OCI-LY3 (cell line): ENCODE data around the gene RBM23.

ENCODE experiments used
- H2AFZ ChIP-seq: fragments of 200-600, 300-600 bp; shearing (Covaris generic); 2 replicates; pipeline ENCODE4 v1.6.0; 2014; ENCODE audit warnings: antibody characterized with exemption, low read depth, low read length
- H3K27ac ChIP-seq: fragments of 200-600, 300-600 bp; sonication (generic); 2 replicates; pipeline ENCODE4 v1.5.1; 2014; ENCODE audit warnings: mild to moderate bottlenecking, low read length, moderate library complexity, mixed read lengths
- H3K27me3 ChIP-seq: fragments of 200-600, 300-600 bp; sonication (generic); 2 replicates; pipeline ENCODE4 v1.6.1; 2014; ENCODE audit warnings: low read depth, low read length, mixed read lengths
- H3K36me3 ChIP-seq: fragments of 200-600, 300-600 bp; sonication (generic); replicated peaks from 2 replicates; pipeline ENCODE3; 2014; ENCODE audit warnings: low read depth, low read length, mixed read lengths
- H3K4me1 ChIP-seq: fragments of 300-600, 200-600 bp; sonication (generic); 2 replicates; pipeline ENCODE4 v1.6.1; 2014; ENCODE audit warnings: low read length, mixed read lengths
- H3K4me2 ChIP-seq: fragments of 200-600, 300-600 bp; sonication (generic); 2 replicates; pipeline ENCODE4 v1.6.1; 2014; ENCODE audit warnings: low read length, mixed read lengths
- H3K4me3 ChIP-seq: fragments of 300-600, 200-600 bp; sonication (generic); 2 replicates; pipeline ENCODE4 v1.5.1; 2014; ENCODE audit warnings: antibody characterized with exemption, mild to moderate bottlenecking, low read length, moderate library complexity
- H3K79me2 ChIP-seq: fragments of 300-600, 200-600 bp; shearing (Covaris generic); 2 replicates; pipeline ENCODE4 v1.6.1; 2014; ENCODE audit warnings: mild to moderate bottlenecking, low read length, mixed read lengths
- H3K9ac ChIP-seq: fragments of 300-600, 200-600 bp; shearing (Covaris generic); 2 replicates; pipeline ENCODE4 v1.6.0; 2014; ENCODE audit warnings: mild to moderate bottlenecking, low read length, moderate library complexity
- H3K9me3 ChIP-seq: fragments of 200-600, 300-600 bp; shearing (Covaris generic); 2 replicates; pipeline ENCODE4 v1.6.1; 2014; ENCODE audit warnings: low read length, mixed read lengths; ENCODE audit not compliant: insufficient read depth
- H4K20me1 ChIP-seq: fragments of 200-600, 300-600 bp; sonication (generic); 2 replicates; pipeline ENCODE4 v1.6.1; 2016; ENCODE audit warnings: low read length, mixed read lengths; ENCODE audit not compliant: insufficient read depth
- EZH2phosphoT487 ChIP-seq: fragments of 200-600 bp; shearing (Covaris generic); IDR thresholded peaks from 2 replicates; pipeline ENCODE4 v1.6.1; 2018; ENCODE audit warnings: antibody characterized with exemption, mixed run types, low read depth
- TF ChIP-seq, protein P1 (sequence below): fragments of 200-600, 300-600 bp; sonication (generic); IDR thresholded peaks from 2 replicates; pipeline ENCODE4 v1.5.1; 2014; ENCODE audit warnings: antibody characterized with exemption, low read length, low read depth

The RBM23 gene

DNA sequence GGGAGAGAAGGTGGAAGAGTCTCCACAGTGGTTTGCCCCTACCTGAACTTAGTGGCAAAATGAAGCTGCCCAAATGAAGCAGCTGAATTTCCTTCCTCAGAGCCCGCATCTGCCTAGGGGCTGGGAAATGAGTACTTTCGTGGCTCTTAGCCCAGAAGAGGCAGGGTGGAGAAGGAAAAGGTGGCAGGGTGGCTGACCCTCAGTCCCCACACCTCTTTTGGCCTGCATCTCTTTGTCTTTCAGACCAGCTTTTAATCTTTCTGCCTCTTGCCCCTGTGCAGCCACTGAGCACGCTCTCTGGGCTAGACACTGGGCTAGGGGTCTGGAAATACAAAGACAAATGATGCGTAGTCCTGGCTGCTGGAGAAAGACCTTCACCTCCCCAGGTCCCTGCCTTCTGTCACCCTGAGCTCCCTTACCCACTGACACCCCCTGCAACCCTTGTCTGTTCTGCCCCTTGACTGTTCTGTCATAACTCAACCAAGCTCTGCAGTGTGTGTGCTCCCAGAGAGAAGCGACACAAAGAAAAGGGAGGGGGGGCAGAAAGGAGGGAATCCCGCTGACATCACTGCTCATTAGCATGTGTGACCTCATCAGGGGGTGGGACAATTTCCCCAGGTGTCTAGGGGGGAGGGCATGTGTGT, 36.3 kb downstream of the RBM23 start:
- TF ChIP-seq, protein P1, sequence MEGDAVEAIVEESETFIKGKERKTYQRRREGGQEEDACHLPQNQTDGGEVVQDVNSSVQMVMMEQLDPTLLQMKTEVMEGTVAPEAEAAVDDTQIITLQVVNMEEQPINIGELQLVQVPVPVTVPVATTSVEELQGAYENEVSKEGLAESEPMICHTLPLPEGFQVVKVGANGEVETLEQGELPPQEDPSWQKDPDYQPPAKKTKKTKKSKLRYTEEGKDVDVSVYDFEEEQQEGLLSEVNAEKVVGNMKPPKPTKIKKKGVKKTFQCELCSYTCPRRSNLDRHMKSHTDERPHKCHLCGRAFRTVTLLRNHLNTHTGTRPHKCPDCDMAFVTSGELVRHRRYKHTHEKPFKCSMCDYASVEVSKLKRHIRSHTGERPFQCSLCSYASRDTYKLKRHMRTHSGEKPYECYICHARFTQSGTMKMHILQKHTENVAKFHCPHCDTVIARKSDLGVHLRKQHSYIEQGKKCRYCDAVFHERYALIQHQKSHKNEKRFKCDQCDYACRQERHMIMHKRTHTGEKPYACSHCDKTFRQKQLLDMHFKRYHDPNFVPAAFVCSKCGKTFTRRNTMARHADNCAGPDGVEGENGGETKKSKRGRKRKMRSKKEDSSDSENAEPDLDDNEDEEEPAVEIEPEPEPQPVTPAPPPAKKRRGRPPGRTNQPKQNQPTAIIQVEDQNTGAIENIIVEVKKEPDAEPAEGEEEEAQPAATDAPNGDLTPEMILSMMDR = no peak
- no peak for TF ChIP-seq EZH2phosphoT487
- no peaks in the 10 kb centered on the region for H3K79me2 ChIP-seq
- H3K27me3 ChIP-seq = 0 out of 2 replicates have a peak, but pooled peaks cover 7% of the 10 kb centered on the region
- no peaks in the 10 kb centered on the region for H4K20me1 ChIP-seq
- no peak overlapping the region for H2AFZ ChIP-seq
- H3K4me2 ChIP-seq = 0 out of 2 replicates have a peak overlapping the region, but pooled peaks have one; percentile 24
- peaks cover 13% of the 10 kb centered on the region for H3K4me1 ChIP-seq
- H3K9ac ChIP-seq = no peak overlapping the region
- peaks cover 10% of the 10 kb centered on the region for H3K36me3 ChIP-seq
- H3K4me3 ChIP-seq = no peak overlapping the region
- H3K9me3 ChIP-seq = no peaks in the 10 kb centered on the region
- no peak overlapping the region for H3K27ac ChIP-seq

DNA sequence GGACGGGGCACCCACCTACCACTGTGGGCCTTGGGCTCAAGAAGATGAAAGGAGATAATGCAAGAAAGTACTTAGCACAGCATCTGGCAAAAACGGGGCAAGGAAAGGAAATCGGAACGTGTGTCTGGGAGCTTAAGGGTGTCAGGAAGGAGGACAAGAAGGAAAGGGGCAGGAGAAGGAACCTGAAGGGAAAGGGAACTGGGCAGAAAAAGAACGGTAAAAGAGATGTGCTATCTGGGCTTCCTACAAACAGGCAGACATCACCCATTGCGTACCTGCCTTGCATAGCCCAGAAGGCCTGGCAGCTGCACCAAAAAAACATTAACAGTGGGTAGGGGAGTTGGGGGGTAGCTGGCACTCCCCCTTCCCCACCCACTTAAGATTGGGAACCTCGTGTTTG, 36.9 kb downstream of the RBM23 start:
- Histone ChIP-seq H3K4me2 (no peak overlapping the region), H3K9ac (no peak overlapping the region), H3K27me3 (0 out of 2 replicates have a peak, but pooled peaks cover 7% of the 10 kb centered on the region), H3K79me2 (no peaks in the 10 kb centered on the region), H3K36me3 (peaks cover 12% of the 10 kb centered on the region), H3K4me1 (peaks cover 7% of the 10 kb centered on the region; the same call in 1 of the 2 replicates), H4K20me1 (no peaks in the 10 kb centered on the region), H2AFZ (no peak overlapping the region), H3K27ac (no peak overlapping the region), H3K4me3 (no peak overlapping the region), H3K9me3 (no peaks in the 10 kb centered on the region)
- TF ChIP-seq EZH2phosphoT487 = no peak
- TF ChIP-seq, protein P1 = no peak

DNA sequence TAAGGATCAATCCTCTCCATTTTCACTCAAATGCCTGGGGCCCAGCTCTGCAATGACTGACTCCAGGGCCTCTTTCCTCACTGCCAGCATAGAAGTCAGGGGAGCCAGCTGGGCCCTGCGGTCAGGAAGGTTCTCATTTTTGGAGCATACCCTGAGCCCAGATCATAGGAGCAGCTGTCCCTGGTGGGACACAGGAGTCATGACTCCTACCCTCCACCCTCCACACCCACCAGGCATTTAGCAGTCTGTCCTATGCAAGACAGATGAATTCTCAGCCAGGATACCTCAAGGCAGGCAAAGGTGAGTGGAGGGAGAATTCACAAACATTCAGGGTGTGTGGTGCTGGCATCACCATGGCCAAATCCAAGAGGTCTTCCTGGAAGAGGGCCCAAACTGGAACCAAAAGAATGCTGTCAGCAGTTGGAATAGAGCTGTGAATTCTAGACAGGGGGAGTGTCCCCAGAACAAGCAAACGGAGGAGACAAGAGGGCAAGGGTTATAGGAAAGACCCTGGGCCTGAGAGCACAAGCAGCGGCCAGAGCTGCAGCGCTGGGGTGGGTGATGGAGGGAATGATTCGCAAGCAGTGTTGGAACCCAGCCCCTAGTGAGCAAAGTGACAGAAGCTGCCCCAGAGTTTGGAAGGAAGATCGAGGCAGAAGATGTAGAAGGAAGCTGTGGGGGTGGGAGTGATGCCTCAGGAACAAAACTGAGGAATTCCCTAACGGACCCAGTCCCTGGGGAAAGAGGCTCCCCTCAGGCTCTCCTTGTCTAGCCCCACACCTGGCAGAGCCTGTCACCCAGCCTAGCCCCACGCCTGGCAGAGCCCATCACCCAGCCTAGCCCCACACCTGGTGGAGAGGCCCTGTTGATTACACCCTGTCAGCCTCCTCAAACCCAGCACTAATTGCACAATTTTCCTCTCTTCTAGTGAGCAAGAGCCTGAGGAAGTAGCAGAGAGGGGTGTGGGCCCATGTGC, 40.4 kb downstream of the RBM23 start:
- Histone ChIP-seq H2AFZ (no peak overlapping the region), H3K79me2 (no peaks in the 10 kb centered on the region), H3K4me1 (peaks cover 3% of the 10 kb centered on the region; the same call in 1 of the 2 replicates), H3K36me3 (peaks cover 38% of the 10 kb centered on the region), H3K27ac (no peak overlapping the region), H3K9ac (no peak overlapping the region), H3K4me3 (no peak overlapping the region), H3K9me3 (no peaks in the 10 kb centered on the region), H3K27me3 (0 out of 2 replicates have a peak, but pooled peaks cover 7% of the 10 kb centered on the region), H3K4me2 (no peak overlapping the region), H4K20me1 (no peaks in the 10 kb centered on the region)
- TF ChIP-seq, protein P1 = no peak
- no peak for TF ChIP-seq EZH2phosphoT487
